GM12878 (cell line): ENCODE data around the gene SLC45A1. TPM values are rescaled to one million over a fixed set of nuclear protein-coding genes. Genes with fewer than 3 reads are reported as not detected.

Experiments
- ATAC-seq: fragments of 200-7000 bp; cut with Tn5 transposase; 3 replicates; pipeline ENCODE4 v1.9.1; 2020; ENCODE audit warnings: mild to moderate bottlenecking, moderate library complexity
- BruUV-seq: library from RNA; stranded (reverse); fragments of 400-500 nt; replicated peaks from 2 replicates; lab custom pipeline; 2021; lab: Mats Ljungman, UMichigan
- CTCF ChIA-PET: fragments of 300-600 bp; sonication (Branson Sonifier 250); formaldehyde crosslinking; extraction: SDS; loops from one replicate; lab custom pipeline; 2021; ENCODE audit warnings: inconsistent platforms; lab: Yijun Ruan, JAX
- POLR2A ChIA-PET: fragments of 350-600 bp; formaldehyde crosslinking; extraction: SDS; loops from one replicate; lab custom pipeline; 2021; ENCODE audit warnings: inconsistent platforms; lab: Charles Lee
- RAD21 ChIA-PET: fragments of 300-600 bp; sonication (Branson Sonifier 250); formaldehyde crosslinking; loops from one replicate; lab custom pipeline; 2023; ENCODE audit warnings: antibody characterized with exemption; ENCODE audit not compliant: unreplicated experiment; lab: Charles Lee
- SMC1A ChIA-PET: fragments of 300-600 bp; sonication (Branson Sonifier 250); formaldehyde crosslinking; loops from one replicate; lab custom pipeline; 2023; ENCODE audit not compliant: unreplicated experiment, uncharacterized antibody; lab: Charles Lee
- DNase-seq: peaks from one replicate; pipeline ENCODE4 v3.0.0-alpha.2; 2011; ENCODE audit warnings: low read depth, low spot score
- FAIRE-seq: peaks from 3 replicates; lab custom pipeline; 2011; peaks lifted over from hg19 to GRCh38; lab: Jason Lieb, UNC
- H2AFZ ChIP-seq: 2 replicates; pipeline ENCODE4 v1.6.0; 2011; ENCODE audit warnings: low read depth, low read length, control low read depth; ENCODE audit not compliant: control insufficient read depth
- H3K27ac ChIP-seq: 2 replicates; pipeline ENCODE4 v1.5.1; 2011; ENCODE audit warnings: control low read depth; ENCODE audit not compliant: control insufficient read depth, insufficient read depth
- H3K27me3 ChIP-seq, 2 experiments: replicated peaks in 1 of 2; 2 replicates each; pipeline versions ENCODE4 v1.6.0 to v1.6.1; 2011; ENCODE audit warnings: low read length in 1 of 2; ENCODE audit not compliant: control insufficient read depth in 2 of 2, insufficient read depth in 2 of 2
- H3K36me3 ChIP-seq, 2 experiments: 2 replicates each; pipeline ENCODE4 v1.5.1; 2011; ENCODE audit warnings: low read length in 1 of 2; ENCODE audit not compliant: control insufficient read depth in 2 of 2, insufficient read depth in 2 of 2
- H3K4me1 ChIP-seq: 2 replicates; pipeline ENCODE4 v1.6.1; 2011; ENCODE audit warnings: mild to moderate bottlenecking, low read length, moderate library complexity, mixed read lengths; ENCODE audit not compliant: control insufficient read depth, insufficient read depth
- H3K4me2 ChIP-seq: 2 replicates; pipeline ENCODE4 v1.6.0; 2011; ENCODE audit warnings: control low read depth; ENCODE audit not compliant: control insufficient read depth, insufficient read depth
- H3K4me3 ChIP-seq: fragments of 200-600 bp; sonication (generic); 2 replicates; pipeline ENCODE4 v1.5.1; 2016
- H3K79me2 ChIP-seq: 2 replicates; pipeline ENCODE4 v1.6.0; 2011; ENCODE audit warnings: low read length; ENCODE audit not compliant: control insufficient read depth, insufficient read depth
- H3K9ac ChIP-seq: 2 replicates; pipeline ENCODE4 v1.8.0; 2011; ENCODE audit warnings: low read length, control low read depth, mixed read lengths; ENCODE audit not compliant: control insufficient read depth, insufficient read depth
- H3K9me3 ChIP-seq: replicated peaks from 3 replicates; pipeline ENCODE4 v1.5.1; 2011; ENCODE audit warnings: mild to moderate bottlenecking, low read length; ENCODE audit not compliant: control insufficient read depth, insufficient read depth
- H4K20me1 ChIP-seq: 2 replicates; pipeline ENCODE4 v1.6.0; 2011; ENCODE audit not compliant: control insufficient read depth, insufficient read depth
- BRCA1 ChIP-seq: IDR thresholded peaks from 2 replicates; pipeline ENCODE4 v1.6.1; 2011; ENCODE audit warnings: low read depth, low read length, improper control_type of control experiment
- CREB1 ChIP-seq: IDR thresholded peaks from 2 replicates; pipeline ENCODE4 v1.6.1; 2012; ENCODE audit warnings: low read depth, mild to moderate bottlenecking, inconsistent platforms
- MXI1 ChIP-seq: fragments of 150-350 bp; IDR thresholded peaks from 2 replicates; pipeline ENCODE4 v1.6.1; 2011; ENCODE audit warnings: low read depth, mild to moderate bottlenecking, inconsistent platforms, low read length, improper control_type of control experiment
- POLR2AphosphoS5 ChIP-seq: IDR thresholded peaks from 2 replicates; pipeline ENCODE4 v1.6.1; 2011; ENCODE audit warnings: mild to moderate bottlenecking, low read length, inconsistent platforms
- RFX5 ChIP-seq: IDR thresholded peaks from 2 replicates; pipeline ENCODE4 v1.6.1; 2011; ENCODE audit warnings: low read depth, low read length, improper control_type of control experiment
- SIX5 ChIP-seq: IDR thresholded peaks from 2 replicates; pipeline ENCODE4 v1.6.1; 2011; ENCODE audit warnings: mild to moderate bottlenecking, low read depth, low read length, moderate library complexity; ENCODE audit not compliant: severe bottlenecking
- SMARCA5 ChIP-seq: fragments of 450-650 bp; IDR thresholded peaks from 2 replicates; pipeline ENCODE4 v1.6.1; 2017; ENCODE audit warnings: mild to moderate bottlenecking
- SMC3 ChIP-seq: IDR thresholded peaks from 2 replicates; pipeline ENCODE4 v1.6.1; 2011; ENCODE audit warnings: low read length, improper control_type of control experiment, borderline replicate concordance
- ZNF622 ChIP-seq: fragments of 450-650 bp; IDR thresholded peaks from 2 replicates; pipeline ENCODE4 v1.6.1; 2017; ENCODE audit warnings: mild to moderate bottlenecking, inconsistent platforms
- WGBS: methylation state at CpG from one replicate; pipeline ENCODE4 v1.1.6; 2016; ENCODE audit warnings: low lambda C conversion rate; ENCODE audit not compliant: insufficient replicate concordance, insufficient coverage; ENCODE audit errors: missing lambda C conversion rate; 5-methylcytosine and 5-hydroxymethylcytosine counted together
- in situ Hi-C: fragments of 300-500 bp; cut with MboI; formaldehyde crosslinking; loops from 9 replicates; pipeline ENCODE4 v1.14.3; 2018; ENCODE audit warnings: mixed read lengths
- intact Hi-C: fragments of 100-400 bp; cut with micrococcal nuclease; formaldehyde crosslinking; loops from one replicate; pipeline ENCODE4 v1.14.2; 2022; ENCODE audit not compliant: unreplicated experiment
- polyA plus RNA-seq, 11 experiments: library from polyadenylated mRNA; depleted of rRNA in 4 of 11; unstranded in 6 of 11; stranded (reverse) in 5 of 11; fragments of >200 nt; fragmentation: Nextera tagmentation in 4 of 11; fragmentation: Illumina TruSeq in 1 of 11; extraction: Ambion mirVana in 4 of 11; extraction: Trizol in 1 of 11; gene quantifications; 1 replicate in 1 of 11; 2 replicates in 10 of 11; pipeline versions ENCODE4 v1.2.1 to v1.2.3, GENCODE V29; 2011 to 2016; ENCODE audit warnings: inconsistent platforms in 2 of 11, missing spikeins in 2 of 11, low read depth in 1 of 11
- total RNA-seq, 4 experiments: library from RNA; depleted of rRNA in 3 of 4; stranded (reverse); fragments of >200 nt in 3 of 4; fragmentation: Illumina TruSeq in 1 of 4; extraction: Trizol in 1 of 4; gene quantifications; 2 replicates each; pipeline versions ENCODE4 v1.2.1 to v1.2.3, GENCODE V29; 2013 to 2021
- TF ChIP-seq, protein P1 (sequence below): fragments of 450-650 bp; formaldehyde crosslinking; IDR thresholded peaks from 2 replicates; pipeline ENCODE4 v1.5.0; 2022; ENCODE audit warnings: mild to moderate bottlenecking, missing genetic modification characterization
- TF ChIP-seq, protein P2 (sequence below): fragments of 450-650 bp; IDR thresholded peaks from 2 replicates; pipeline ENCODE4 v1.6.1; 2017; ENCODE audit warnings: mild to moderate bottlenecking

The SLC45A1 gene
- total and polyA plus RNA-seq, 10 of the 15 experiments (the other 5 are each of a cell fraction or from before 2014, with no cell fraction given) = 0.07 to 0.23 (median 0.13) TPM; not detected in 6

DNA sequence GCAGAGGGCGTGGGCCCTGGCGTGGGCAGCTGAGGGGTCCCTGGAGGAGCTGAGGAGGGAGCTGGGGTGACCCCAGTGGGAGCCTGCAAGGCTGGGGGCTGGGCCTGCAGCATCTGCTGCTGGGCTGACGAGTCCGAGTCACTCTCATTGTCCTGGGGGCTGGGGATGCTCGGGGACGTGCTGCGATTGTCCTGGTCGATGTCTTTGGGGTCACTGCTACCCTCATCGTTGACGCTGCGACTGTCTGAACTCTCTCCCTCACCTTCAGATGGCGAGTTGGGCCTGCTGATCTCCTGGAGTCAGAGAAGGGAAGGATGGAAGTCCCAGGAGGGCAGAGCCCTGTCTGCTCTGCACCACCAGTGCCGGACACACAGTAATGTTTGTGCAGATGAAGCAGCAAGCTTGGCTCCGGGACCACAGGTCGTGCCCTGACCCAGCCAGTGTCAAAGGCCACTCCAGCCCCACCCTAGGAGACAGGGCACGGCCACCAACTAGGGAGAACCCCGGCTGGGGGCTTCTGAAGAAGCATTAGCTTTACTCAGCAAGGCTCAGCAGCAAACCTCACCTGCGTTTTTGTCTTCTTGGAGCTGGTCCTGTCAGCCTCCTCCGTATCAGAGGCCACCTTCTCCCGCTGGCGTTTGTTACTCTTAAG, 43.4 kb downstream of the SLC45A1 start (continued):
- TF ChIP-seq RFX5 (no peak), CREB1 (no peak), ZNF622 (no peak)
- TF ChIP-seq, protein P1, sequence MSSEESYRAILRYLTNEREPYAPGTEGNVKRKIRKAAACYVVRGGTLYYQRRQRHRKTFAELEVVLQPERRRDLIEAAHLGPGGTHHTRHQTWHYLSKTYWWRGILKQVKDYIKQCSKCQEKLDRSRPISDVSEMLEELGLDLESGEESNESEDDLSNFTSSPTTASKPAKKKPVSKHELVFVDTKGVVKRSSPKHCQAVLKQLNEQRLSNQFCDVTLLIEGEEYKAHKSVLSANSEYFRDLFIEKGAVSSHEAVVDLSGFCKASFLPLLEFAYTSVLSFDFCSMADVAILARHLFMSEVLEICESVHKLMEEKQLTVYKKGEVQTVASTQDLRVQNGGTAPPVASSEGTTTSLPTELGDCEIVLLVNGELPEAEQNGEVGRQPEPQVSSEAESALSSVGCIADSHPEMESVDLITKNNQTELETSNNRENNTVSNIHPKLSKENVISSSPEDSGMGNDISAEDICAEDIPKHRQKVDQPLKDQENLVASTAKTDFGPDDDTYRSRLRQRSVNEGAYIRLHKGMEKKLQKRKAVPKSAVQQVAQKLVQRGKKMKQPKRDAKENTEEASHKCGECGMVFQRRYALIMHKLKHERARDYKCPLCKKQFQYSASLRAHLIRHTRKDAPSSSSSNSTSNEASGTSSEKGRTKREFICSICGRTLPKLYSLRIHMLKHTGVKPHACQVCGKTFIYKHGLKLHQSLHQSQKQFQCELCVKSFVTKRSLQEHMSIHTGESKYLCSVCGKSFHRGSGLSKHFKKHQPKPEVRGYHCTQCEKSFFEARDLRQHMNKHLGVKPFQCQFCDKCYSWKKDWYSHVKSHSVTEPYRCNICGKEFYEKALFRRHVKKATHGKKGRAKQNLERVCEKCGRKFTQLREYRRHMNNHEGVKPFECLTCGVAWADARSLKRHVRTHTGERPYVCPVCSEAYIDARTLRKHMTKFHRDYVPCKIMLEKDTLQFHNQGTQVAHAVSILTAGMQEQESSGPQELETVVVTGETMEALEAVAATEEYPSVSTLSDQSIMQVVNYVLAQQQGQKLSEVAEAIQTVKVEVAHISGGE (CRISPR knock-in tag) = no peak
- TF ChIP-seq, all 136 proteins: peak for 0

GRCh38 chr1:8362701-8363101, 44.8 kb downstream of the SLC45A1 start:
- Histone ChIP-seq H2AFZ (no peak overlapping the region), H3K4me2 (no peak overlapping the region), H3K36me3 (peaks cover 19 to 61% of the 10 kb centered on the region in 2 experiments), H3K27me3 (no peaks in the 10 kb centered on the region), H3K27ac (no peak overlapping the region), H3K9ac (no peak overlapping the region), H4K20me1 (no peaks in the 10 kb centered on the region), H3K9me3 (no peaks in the 10 kb centered on the region), H3K4me3 (no peak overlapping the region), H3K4me1 (no peaks in the 10 kb centered on the region), H3K79me2 (no peaks in the 10 kb centered on the region; the same call in 1 of the 2 replicates)
- SMC1A ChIA-PET = no interaction called here
- FAIRE-seq (no peak), ATAC-seq (no peak), DNase-seq (no peak)
- RAD21 ChIA-PET = no interaction called here
- in situ Hi-C loops (no loop called here), intact Hi-C loops (no loop called here)
- POLR2A ChIA-PET = no interaction called here
- CTCF ChIA-PET = no interaction called here
- 99% methylated on average over 13 of the region's 13 CpGs for WGBS
- TF ChIP-seq BRCA1 (no peak), POLR2AphosphoS5 (no peak), SMC3 (no peak), MXI1 (no peak), SIX5 (no peak), SMARCA5 (no peak)
- TF ChIP-seq, protein P2, sequence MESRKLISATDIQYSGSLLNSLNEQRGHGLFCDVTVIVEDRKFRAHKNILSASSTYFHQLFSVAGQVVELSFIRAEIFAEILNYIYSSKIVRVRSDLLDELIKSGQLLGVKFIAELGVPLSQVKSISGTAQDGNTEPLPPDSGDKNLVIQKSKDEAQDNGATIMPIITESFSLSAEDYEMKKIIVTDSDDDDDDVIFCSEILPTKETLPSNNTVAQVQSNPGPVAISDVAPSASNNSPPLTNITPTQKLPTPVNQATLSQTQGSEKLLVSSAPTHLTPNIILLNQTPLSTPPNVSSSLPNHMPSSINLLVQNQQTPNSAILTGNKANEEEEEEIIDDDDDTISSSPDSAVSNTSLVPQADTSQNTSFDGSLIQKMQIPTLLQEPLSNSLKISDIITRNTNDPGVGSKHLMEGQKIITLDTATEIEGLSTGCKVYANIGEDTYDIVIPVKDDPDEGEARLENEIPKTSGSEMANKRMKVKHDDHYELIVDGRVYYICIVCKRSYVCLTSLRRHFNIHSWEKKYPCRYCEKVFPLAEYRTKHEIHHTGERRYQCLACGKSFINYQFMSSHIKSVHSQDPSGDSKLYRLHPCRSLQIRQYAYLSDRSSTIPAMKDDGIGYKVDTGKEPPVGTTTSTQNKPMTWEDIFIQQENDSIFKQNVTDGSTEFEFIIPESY = no peak
- no TSS peak for BruUV-seq
